OCI-LY7 (cell line): ENCODE data around the gene KCNQ1.

Experiments
- EZH2phosphoT487 ChIP-seq: fragments of 200-600 bp; sonication (generic); IDR thresholded peaks from 2 replicates; pipeline ENCODE4 v1.6.1; 2018; ENCODE audit warnings: low read depth, borderline replicate concordance, mild to moderate bottlenecking, mixed run types, antibody characterized with exemption, low read length, moderate library complexity, mixed read lengths
- TF ChIP-seq, protein P1 (sequence below): fragments of 200-600 bp; sonication (generic); conservative IDR thresholded peaks from 2 replicates; pipeline ENCODE4 v1.5.1; 2014; ENCODE audit warnings: mild to moderate bottlenecking, antibody characterized with exemption, low read length, moderate library complexity, mixed read lengths

GRCh38 chr11:2517386-2518064 lies 72.7 kb downstream of the KCNQ1 start:
- TF ChIP-seq, protein P1, sequence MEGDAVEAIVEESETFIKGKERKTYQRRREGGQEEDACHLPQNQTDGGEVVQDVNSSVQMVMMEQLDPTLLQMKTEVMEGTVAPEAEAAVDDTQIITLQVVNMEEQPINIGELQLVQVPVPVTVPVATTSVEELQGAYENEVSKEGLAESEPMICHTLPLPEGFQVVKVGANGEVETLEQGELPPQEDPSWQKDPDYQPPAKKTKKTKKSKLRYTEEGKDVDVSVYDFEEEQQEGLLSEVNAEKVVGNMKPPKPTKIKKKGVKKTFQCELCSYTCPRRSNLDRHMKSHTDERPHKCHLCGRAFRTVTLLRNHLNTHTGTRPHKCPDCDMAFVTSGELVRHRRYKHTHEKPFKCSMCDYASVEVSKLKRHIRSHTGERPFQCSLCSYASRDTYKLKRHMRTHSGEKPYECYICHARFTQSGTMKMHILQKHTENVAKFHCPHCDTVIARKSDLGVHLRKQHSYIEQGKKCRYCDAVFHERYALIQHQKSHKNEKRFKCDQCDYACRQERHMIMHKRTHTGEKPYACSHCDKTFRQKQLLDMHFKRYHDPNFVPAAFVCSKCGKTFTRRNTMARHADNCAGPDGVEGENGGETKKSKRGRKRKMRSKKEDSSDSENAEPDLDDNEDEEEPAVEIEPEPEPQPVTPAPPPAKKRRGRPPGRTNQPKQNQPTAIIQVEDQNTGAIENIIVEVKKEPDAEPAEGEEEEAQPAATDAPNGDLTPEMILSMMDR: no peak
- no peak for TF ChIP-seq EZH2phosphoT487
